CD14-positive monocyte (primary cell): ENCODE results near the gene LHFPL3. TPM values are rescaled to one million over a fixed set of nuclear protein-coding genes. Genes with fewer than 3 reads are reported as not detected.

Experiments
- DNase-seq, 3 donors: peaks; one replicate each; pipeline ENCODE4 v3.0.0-alpha.2; 2011 to 2022
- H2AFZ ChIP-seq: 2 replicates; pipeline ENCODE4 v1.6.0; 2012; ENCODE audit warnings: mild to moderate bottlenecking, low read depth, low read length, inconsistent platforms; ENCODE audit not compliant: insufficient read depth, poor library complexity, severe bottlenecking
- H3K27ac ChIP-seq, 2 donors: 1 replicate in 1 of 2; 2 replicates in 1 of 2; pipeline ENCODE4 v1.5.1; 2012 to 2013; ENCODE audit warnings: low read length in 2 of 2, control low read depth in 1 of 2, inconsistent platforms in 1 of 2, low read depth in 1 of 2, mild to moderate bottlenecking in 1 of 2
- H3K27me3 ChIP-seq, 2 donors: one replicate each; pipeline versions ENCODE4 v1.6.0 to v1.6.1; 2011 to 2013; ENCODE audit warnings: low read length in 2 of 2; ENCODE audit not compliant: control insufficient read depth in 2 of 2, insufficient read depth in 2 of 2
- H3K36me3 ChIP-seq, 2 donors: replicated peaks in 1 of 2; 1 replicate in 1 of 2; 2 replicates in 1 of 2; pipeline versions ENCODE4 v1.5.1 to v1.6.1; 2012 to 2013; ENCODE audit warnings: low read length in 2 of 2, control low read depth in 1 of 2, inconsistent platforms in 1 of 2, mild to moderate bottlenecking in 1 of 2; ENCODE audit not compliant: insufficient read depth in 2 of 2, control insufficient read depth in 1 of 2
- H3K4me1 ChIP-seq, 2 donors: 1 replicate in 1 of 2; 2 replicates in 1 of 2; pipeline versions ENCODE4 v1.5.1 to v1.6.1; 2012 to 2013; ENCODE audit warnings: low read length in 2 of 2, control low read depth in 1 of 2, inconsistent platforms in 1 of 2, mild to moderate bottlenecking in 1 of 2, moderate library complexity in 1 of 2; ENCODE audit not compliant: insufficient read depth in 2 of 2, control insufficient read depth in 1 of 2
- H3K4me2 ChIP-seq: replicated peaks from 2 replicates; pipeline ENCODE3; 2012; ENCODE audit warnings: low read length, moderate library complexity, mild to moderate bottlenecking; ENCODE audit not compliant: poor library complexity, severe bottlenecking; ENCODE audit errors: extremely low read depth
- H3K4me3 ChIP-seq, 3 experiments: fragments of 200-600 bp in 1 of 3; sonication (generic) in 1 of 3; replicated peaks in 1 of 3; 1 replicate in 2 of 3; 2 replicates in 1 of 3; pipeline ENCODE4 v1.5.1; 2011 to 2013; ENCODE audit warnings: low read length in 3 of 3, mild to moderate bottlenecking in 3 of 3, control low read depth in 2 of 3, low read depth in 2 of 3, inconsistent platforms in 1 of 3, moderate library complexity in 1 of 3
- H3K79me2 ChIP-seq: 2 replicates; pipeline ENCODE4 v1.6.0; 2012; ENCODE audit warnings: mild to moderate bottlenecking, control low read depth, inconsistent platforms, low read length, moderate library complexity; ENCODE audit not compliant: insufficient read depth
- H3K9ac ChIP-seq: 2 replicates; pipeline ENCODE4 v1.6.0; 2017; ENCODE audit warnings: low read length, mild to moderate bottlenecking; ENCODE audit not compliant: insufficient read depth, poor library complexity, severe bottlenecking
- H3K9me3 ChIP-seq, 2 donors: replicated peaks in 1 of 2; 1 replicate in 1 of 2; 2 replicates in 1 of 2; pipeline versions ENCODE4 v1.5.1 to v1.6.1; 2012 to 2013; ENCODE audit warnings: low read length in 2 of 2, control low read depth in 1 of 2; ENCODE audit not compliant: control insufficient read depth in 1 of 2, insufficient read depth in 1 of 2
- H4K20me1 ChIP-seq: 2 replicates; pipeline ENCODE4 v1.6.0; 2012; ENCODE audit warnings: mild to moderate bottlenecking, low read length, control low read depth, moderate library complexity; ENCODE audit not compliant: insufficient read depth
- H3K27ac Mint-ChIP-seq, 7 donors: one replicate each; pipeline ENCODE4 v1.8.0; 2020; ENCODE audit warnings: mild to moderate bottlenecking in 7 of 7, mixed read lengths in 7 of 7, moderate library complexity in 6 of 7, inconsistent platforms in 2 of 7
- H3K27me3 Mint-ChIP-seq, 3 donors: one replicate each; pipeline ENCODE4 v1.8.0; 2021 to 2022; ENCODE audit warnings: low read depth in 3 of 3, mild to moderate bottlenecking in 3 of 3, mixed read lengths in 3 of 3, moderate library complexity in 3 of 3, inconsistent platforms in 1 of 3
- H3K36me3 Mint-ChIP-seq, 2 donors: one replicate each; pipeline ENCODE4 v1.8.0; 2020; ENCODE audit warnings: mixed read lengths in 2 of 2, inconsistent platforms in 1 of 2, mild to moderate bottlenecking in 1 of 2
- H3K4me1 Mint-ChIP-seq: one replicate; pipeline ENCODE4 v1.8.0; 2020; ENCODE audit warnings: mild to moderate bottlenecking, mixed read lengths
- H3K4me3 Mint-ChIP-seq, 2 donors: one replicate each; pipeline ENCODE4 v1.8.0; 2020; ENCODE audit warnings: mild to moderate bottlenecking in 2 of 2, mixed read lengths in 2 of 2, moderate library complexity in 1 of 2
- H3K9me3 Mint-ChIP-seq, 7 donors: one replicate each; pipeline ENCODE4 v1.8.0; 2020 to 2022; ENCODE audit warnings: mixed read lengths in 7 of 7, mild to moderate bottlenecking in 6 of 7, moderate library complexity in 6 of 7, inconsistent platforms in 2 of 7
- WGBS: methylation state at CpG from one replicate; pipeline ENCODE4 v1.1.5; 2013; ENCODE audit warnings: missing lambda C conversion rate; ENCODE audit not compliant: insufficient coverage; 5-methylcytosine and 5-hydroxymethylcytosine counted together
- intact Hi-C, 2 donors: fragments of 100-400 bp; cut with micrococcal nuclease; formaldehyde crosslinking; loops; one replicate each; pipeline versions ENCODE4 v1.15.0 to v1.15.1; 2023
- polyA plus RNA-seq, 3 donors: library from polyadenylated mRNA; depleted of rRNA in 1 of 3; unstranded in 2 of 3; stranded (reverse) in 1 of 3; fragments of 300-500 nt in 2 of 3; fragments of >200 nt in 1 of 3; fragmentation: Illumina TruSeq in 2 of 3; gene quantifications; 1 replicate in 2 of 3; 2 replicates in 1 of 3; pipeline ENCODE4 v1.2.3, GENCODE V29; 2012 to 2021
- TF ChIP-seq, protein P1 (sequence below): fragments of 200-600 bp; IDR thresholded peaks from one replicate; pipeline ENCODE4 v1.8.0; 2022; ENCODE audit warnings: antibody characterized with exemption, mild to moderate bottlenecking

LHFPL3 gene
- polyA plus RNA-seq, 3 donors = not detected

DNA sequence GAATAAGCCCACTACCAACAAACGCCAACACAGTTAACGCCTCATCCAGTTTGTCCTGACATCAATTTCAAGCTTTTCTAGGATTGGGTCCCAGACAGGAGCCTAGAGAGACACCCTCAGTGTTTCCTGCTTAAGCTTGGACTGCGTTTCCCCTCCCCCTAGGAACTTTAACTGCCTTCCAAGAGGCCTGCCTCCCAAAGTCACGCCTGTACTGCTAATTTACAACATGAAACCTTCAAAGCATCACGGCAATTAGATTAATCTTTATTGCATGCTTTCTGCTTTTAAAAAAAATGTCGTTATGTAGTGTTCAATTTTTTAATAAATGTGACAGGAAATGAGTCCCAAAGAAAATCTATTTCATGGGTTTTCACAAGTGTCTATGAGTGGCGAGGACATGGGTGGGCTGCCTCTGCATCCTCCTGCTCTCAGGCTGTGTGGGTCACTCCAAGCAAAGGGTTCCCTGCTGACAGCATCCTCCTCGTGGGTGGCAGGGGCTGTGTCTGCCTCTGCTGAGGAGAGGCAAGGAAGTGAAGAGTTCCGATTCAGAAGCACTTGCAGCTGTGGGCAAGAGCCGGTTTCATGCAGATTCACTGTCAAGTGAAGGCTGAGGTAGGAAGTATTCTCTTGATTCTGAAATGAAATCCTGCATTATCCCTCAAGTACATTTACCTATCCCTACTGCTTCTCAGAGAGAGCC lies 492.6 kb downstream of the LHFPL3 start:
- Histone ChIP-seq H3K36me3 (no peaks in the 10 kb centered on the region), H2AFZ (no peak overlapping the region), H4K20me1 (no peaks in the 10 kb centered on the region), H3K4me3 (no peak overlapping the region), H3K79me2 (no peaks in the 10 kb centered on the region), H3K9ac (no peak overlapping the region), H3K27me3 (no peaks in the 10 kb centered on the region), H3K4me2 (no peak overlapping the region), H3K27ac (no peak overlapping the region), H3K4me1 (no peaks in the 10 kb centered on the region), H3K9me3 (no peaks in the 10 kb centered on the region)
- no peaks in the 10 kb centered on the region for H3K4me1 Mint-ChIP-seq
- intact Hi-C loops = no loop called here
- H3K9me3 Mint-ChIP-seq = peaks cover 0 to 1% (median 0%) of the 10 kb centered on the region in 7 donors
- no peak overlapping the region for H3K4me3 Mint-ChIP-seq
- peaks cover 0 to 4% (median 2%) of the 10 kb centered on the region in 3 donors for H3K27me3 Mint-ChIP-seq
- no peaks in the 10 kb centered on the region for H3K36me3 Mint-ChIP-seq
- TF ChIP-seq, protein P1, sequence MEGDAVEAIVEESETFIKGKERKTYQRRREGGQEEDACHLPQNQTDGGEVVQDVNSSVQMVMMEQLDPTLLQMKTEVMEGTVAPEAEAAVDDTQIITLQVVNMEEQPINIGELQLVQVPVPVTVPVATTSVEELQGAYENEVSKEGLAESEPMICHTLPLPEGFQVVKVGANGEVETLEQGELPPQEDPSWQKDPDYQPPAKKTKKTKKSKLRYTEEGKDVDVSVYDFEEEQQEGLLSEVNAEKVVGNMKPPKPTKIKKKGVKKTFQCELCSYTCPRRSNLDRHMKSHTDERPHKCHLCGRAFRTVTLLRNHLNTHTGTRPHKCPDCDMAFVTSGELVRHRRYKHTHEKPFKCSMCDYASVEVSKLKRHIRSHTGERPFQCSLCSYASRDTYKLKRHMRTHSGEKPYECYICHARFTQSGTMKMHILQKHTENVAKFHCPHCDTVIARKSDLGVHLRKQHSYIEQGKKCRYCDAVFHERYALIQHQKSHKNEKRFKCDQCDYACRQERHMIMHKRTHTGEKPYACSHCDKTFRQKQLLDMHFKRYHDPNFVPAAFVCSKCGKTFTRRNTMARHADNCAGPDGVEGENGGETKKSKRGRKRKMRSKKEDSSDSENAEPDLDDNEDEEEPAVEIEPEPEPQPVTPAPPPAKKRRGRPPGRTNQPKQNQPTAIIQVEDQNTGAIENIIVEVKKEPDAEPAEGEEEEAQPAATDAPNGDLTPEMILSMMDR = no peak
- WGBS = 93% methylated on average over 4 of the region's 10 CpGs
- H3K27ac Mint-ChIP-seq = no peak overlapping the region
- no peak for DNase-seq

DNA sequence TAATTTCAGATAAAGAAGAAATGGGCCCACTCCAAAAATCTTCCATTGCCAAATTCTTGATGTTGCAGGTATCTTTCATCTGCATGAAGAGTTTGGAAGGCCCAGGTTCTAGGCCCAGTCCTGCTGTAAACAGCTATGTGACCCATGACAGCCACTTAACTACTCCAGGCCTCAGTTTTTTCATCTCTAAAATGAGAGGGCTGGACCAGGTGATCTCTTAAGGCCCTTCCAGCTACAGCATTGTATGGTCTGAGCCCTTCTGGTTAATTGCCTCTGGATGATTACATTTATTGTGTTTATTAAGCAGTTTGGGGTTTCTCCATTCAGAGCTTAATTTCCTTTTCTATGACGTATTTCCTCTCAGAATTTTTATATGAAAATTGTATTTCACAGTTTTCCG lies 494.8 kb downstream of the LHFPL3 start:
- Histone ChIP-seq H3K4me3 (no peak overlapping the region), H3K27me3 (no peaks in the 10 kb centered on the region), H3K9ac (no peak overlapping the region), H3K4me2 (no peak overlapping the region), H3K27ac (no peak overlapping the region), H4K20me1 (no peaks in the 10 kb centered on the region), H3K79me2 (no peaks in the 10 kb centered on the region), H2AFZ (no peak overlapping the region), H3K9me3 (no peaks in the 10 kb centered on the region), H3K36me3 (no peaks in the 10 kb centered on the region), H3K4me1 (no peaks in the 10 kb centered on the region)
- Mint-ChIP-seq H3K27me3 (peaks cover 0 to 3% (median 2%) of the 10 kb centered on the region in 3 donors), H3K36me3 (no peaks in the 10 kb centered on the region), H3K4me1 (no peaks in the 10 kb centered on the region), H3K9me3 (no peaks in the 10 kb centered on the region), H3K4me3 (no peak overlapping the region), H3K27ac (no peak overlapping the region)
- intact Hi-C loops = no loop called here
- WGBS = no CpG with 5 or more reads among the region's 2 CpGs
- DNase-seq = no peak
- TF ChIP-seq, protein P1 = no peak
